AG10803 (cell line): ENCODE results near the gene ADGRV1.
A peak's percentile ranks its signal among the peaks of the same experiment; 100 is the strongest.

ENCODE experiments used
- DNase-seq: peaks from one replicate; pipeline ENCODE4 v3.0.0; 2010; ENCODE audit warnings: low read depth
- H3K4me3 ChIP-seq: 2 replicates; pipeline ENCODE4 v1.5.1; 2011; ENCODE audit warnings: mild to moderate bottlenecking, low read length, control low read depth
- CTCF ChIP-seq: conservative IDR thresholded peaks from 2 replicates; pipeline ENCODE4 v1.5.1; 2011; ENCODE audit warnings: mild to moderate bottlenecking, low read length, control low read depth, inconsistent platforms

Gene ADGRV1

GRCh38 chr5:90932052-90932699 lies 373.6 kb downstream of the ADGRV1 start:
- peak; percentile 59 for DNase-seq
- peak; percentile 93 for TF ChIP-seq CTCF
- no peak overlapping the region for H3K4me3 ChIP-seq

GRCh38 chr5:90933298-90933697 lies 374.7 kb downstream of the ADGRV1 start:
- no peak for TF ChIP-seq CTCF
- no peak overlapping the region for H3K4me3 ChIP-seq
- DNase-seq = no peak

- no peak for TF ChIP-seq CTCF
- no peak overlapping the region for H3K4me3 ChIP-seq
- DNase-seq = no peak
Observed at GRCh38 chr5:90934091-90934719, 375.6 kb downstream of the ADGRV1 start.

- no peak overlapping the region for H3K4me3 ChIP-seq
- DNase-seq = no peak
- TF ChIP-seq CTCF = no peak
Observed at GRCh38 chr5:90934738-90935137, 376.1 kb downstream of the ADGRV1 start.

GRCh38 chr5:90939211-90939610 lies 380.6 kb downstream of the ADGRV1 start:
- no peak overlapping the region for H3K4me3 ChIP-seq
- no peak for TF ChIP-seq CTCF
- peak; percentile 16 for DNase-seq

GRCh38 chr5:90940227-90940995 lies 381.8 kb downstream of the ADGRV1 start:
- no peak for TF ChIP-seq CTCF
- DNase-seq = peak; percentile 10

More at GRCh38 chr5:90940227-90940995, 381.8 kb downstream of the ADGRV1 start:
- H3K4me3 ChIP-seq = no peak overlapping the region
